Frontal cortex (tissue), 4 donors: ENCODE results near the gene SRRM4. TPM values are rescaled to one million over a fixed set of nuclear protein-coding genes. Genes with fewer than 3 reads are reported as not detected.

Experiments
- DNase-seq, 2 donors: peaks; one replicate each; pipeline ENCODE4 v3.0.0; 2012; ENCODE audit warnings: low spot score in 2 of 2
- FAIRE-seq: peaks from 2 replicates; lab custom pipeline; 2012; peaks lifted over from hg19 to GRCh38; lab: Jason Lieb, UNC
- total RNA-seq: library from RNA; depleted of rRNA; stranded (reverse); fragments of >200 nt; gene quantifications from one replicate; pipeline ENCODE4 v1.2.3, GENCODE V29; 2014
- donor health status: control.
- donor health status: control.
- donor health status: control.

SRRM4 gene
- total RNA-seq, 1 donor from 2014 or later: 5.7 TPM

DNA sequence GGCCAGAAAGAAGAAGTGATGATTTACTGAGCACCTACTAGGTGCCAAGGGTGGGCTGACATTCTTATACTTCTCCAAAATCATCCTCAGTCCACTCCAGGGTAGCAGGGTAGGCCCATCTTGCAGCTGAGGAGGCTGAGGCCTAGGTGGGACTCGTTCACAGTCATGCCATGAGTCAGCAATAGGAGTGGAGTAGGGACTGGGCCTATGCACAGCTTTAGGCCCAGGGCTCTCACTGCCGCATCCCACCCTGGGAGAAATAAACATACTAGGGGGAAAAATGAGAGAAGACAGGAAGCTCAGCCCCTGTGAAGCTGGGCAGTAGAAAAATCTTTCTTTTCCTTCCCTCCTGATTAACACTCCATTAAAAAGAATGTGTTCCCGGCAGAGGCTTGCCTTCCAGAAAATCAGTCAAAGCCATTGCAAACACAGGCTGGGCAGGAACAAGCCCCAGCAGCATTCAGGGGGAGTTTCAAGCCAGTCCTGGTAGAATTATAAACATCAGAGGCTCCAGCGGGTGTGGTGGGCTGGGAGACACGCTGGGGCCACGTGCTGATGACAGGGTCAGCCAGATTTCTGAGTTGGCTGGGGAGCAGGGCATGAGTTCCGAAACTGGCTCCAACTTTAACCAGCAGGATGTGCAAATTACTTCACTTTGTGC lies 199.2 kb downstream of the SRRM4 start:
- DNase-seq (no peak), FAIRE-seq (no peak)

DNA sequence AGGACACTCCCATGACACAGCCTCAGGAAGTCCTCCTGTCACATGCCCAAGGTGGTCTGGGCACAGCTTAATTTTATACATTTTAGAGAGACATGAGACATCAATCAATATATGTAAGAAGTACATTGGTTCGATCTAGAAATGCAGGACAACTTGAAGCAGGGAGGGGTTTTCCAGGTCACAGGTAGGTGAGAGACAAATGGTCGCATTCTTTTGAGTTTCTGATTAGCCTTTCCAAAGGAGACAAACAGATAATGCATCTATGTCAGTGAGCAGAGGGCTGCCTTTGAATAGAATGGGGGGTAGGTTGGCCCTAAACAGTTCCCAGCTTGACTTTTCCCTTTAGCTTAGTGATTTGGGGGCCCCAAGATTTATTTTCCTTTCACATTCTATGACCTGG lies 199.9 kb downstream of the SRRM4 start:
- DNase-seq (no peak), FAIRE-seq (no peak)

- FAIRE-seq (no peak), DNase-seq (no peak)
These were observed 200.6 kb downstream of the SRRM4 start for GRCh38 chr12:119181944-119182343.

GRCh38 chr12:119182701-119183493 lies 201.6 kb downstream of the SRRM4 start:
- DNase-seq (no peak), FAIRE-seq (no peak)

GRCh38 chr12:119183942-119184695 lies 202.8 kb downstream of the SRRM4 start:
- DNase-seq: no peak
- FAIRE-seq: no peak

DNA sequence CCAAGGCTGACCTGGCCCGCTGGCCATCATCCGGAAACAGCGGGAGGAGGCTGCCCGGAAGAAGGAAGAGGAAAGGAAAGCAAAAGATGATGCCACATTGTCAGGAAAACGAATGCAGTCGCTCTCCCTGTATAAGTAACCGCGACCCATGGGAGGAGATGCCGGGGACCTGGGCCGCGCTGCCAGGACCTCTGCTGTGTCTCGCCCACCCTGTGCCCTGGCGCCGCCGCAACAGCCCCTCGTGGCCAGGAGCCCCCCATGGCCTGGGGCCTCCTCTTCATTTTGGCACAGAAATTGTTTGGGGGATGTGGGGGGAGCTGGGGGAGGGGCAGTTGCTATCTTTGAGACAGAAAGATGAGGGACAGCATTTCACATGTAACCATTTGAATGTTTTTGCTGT lies 213.9 kb downstream of the SRRM4 start:
- FAIRE-seq (no peak), DNase-seq (no peak)

DNA sequence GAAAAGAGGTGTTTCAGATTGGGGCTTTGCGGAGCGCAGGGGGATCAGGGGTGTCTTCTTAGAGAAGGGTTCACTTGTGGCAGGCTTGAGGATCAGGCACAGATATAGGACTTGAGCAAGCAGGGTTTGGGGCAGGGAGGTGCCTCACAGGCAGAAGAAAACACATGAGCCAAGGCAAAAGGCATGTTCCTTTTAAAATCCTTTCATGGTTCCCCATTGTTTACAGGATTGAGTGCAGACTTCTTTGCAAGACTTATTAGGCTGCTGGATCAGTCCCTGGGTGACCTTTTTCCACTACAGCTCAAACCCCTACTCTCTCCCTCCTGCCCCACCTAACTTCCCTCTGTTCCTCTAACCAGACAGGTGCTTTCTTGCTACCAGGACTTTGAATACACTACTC lies 217.1 kb downstream of the SRRM4 start:
- FAIRE-seq (no peak), DNase-seq (no peak)

GRCh38 chr12:119200601-119201000 lies 219.3 kb downstream of the SRRM4 start:
- no peak for DNase-seq
- FAIRE-seq: no peak

- no peak for DNase-seq
- no peak for FAIRE-seq
These were observed 220.6 kb downstream of the SRRM4 start for GRCh38 chr12:119201789-119202543.

GRCh38 chr12:119202544-119202943 lies 221.2 kb downstream of the SRRM4 start:
- no peak for FAIRE-seq

GRCh38 chr12:119204131-119204530 lies 222.8 kb downstream of the SRRM4 start:
- DNase-seq (no peak), FAIRE-seq (no peak)

More at GRCh38 chr12:119202544-119202943, 221.2 kb downstream of the SRRM4 start:
- no peak for DNase-seq

DNA sequence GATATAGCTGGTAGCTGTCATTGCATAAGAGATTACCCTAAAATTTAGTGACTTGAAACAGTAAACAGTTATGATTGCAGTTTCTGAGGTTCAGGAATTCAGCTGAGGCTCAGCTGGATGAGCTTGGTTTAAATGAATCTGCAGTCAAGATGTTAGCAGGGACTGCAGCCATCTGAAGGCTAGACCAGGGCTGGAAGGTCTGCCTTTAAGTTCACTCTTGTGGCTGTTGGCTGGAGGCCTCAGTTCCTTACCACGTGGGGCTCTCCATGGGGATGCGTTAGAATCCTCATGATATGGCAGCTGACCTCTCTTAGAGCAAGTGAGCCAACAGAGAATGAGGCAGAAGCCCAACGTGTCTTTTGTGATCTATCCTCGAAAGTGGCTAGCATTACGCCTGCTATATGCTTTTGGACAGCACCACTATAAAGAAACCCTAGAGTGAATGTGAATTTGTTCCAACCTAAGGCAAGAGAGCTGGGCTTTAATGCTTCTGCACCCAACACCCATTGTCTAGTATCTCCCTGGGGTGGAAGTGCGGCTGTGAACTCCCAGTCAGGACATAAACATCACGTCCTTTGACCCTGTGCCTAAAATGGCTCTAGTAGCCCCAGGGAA lies 223.4 kb downstream of the SRRM4 start:
- FAIRE-seq: no peak
- DNase-seq: no peak

DNA sequence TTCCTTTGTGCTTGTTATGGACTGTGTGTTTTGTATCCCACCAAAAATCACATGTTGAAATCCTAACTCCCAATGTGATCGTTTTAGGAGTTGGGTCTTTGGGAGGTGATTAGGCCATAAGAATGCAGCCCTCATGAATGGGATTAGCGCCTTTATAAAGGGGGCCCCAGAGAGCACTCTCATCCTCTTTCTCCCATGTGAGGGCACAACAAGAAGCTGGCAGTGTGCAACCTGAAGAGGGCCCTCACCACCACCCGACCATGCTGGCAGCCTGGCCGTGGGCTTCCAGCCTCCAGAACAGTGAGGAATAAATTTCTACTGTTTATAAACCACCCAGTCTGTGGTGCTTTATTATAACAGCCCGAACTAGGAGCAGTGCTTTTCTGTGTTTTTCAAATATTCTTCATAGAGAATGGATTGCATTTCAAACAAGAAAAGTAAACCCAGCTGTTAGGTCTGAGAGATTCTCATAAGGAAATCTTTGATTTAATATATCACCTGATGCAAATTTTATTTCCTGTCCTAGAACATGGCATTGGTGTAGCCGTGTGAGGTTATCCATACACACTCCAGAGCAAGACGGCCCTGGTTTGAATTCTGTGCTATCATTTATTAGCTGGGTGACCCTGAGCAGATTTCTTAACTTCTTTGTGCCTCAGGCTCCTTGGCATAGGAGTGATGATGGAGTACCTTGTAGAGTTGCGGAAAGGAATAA lies 225.2 kb downstream of the SRRM4 start:
- no peak for FAIRE-seq
- DNase-seq: no peak

DNA sequence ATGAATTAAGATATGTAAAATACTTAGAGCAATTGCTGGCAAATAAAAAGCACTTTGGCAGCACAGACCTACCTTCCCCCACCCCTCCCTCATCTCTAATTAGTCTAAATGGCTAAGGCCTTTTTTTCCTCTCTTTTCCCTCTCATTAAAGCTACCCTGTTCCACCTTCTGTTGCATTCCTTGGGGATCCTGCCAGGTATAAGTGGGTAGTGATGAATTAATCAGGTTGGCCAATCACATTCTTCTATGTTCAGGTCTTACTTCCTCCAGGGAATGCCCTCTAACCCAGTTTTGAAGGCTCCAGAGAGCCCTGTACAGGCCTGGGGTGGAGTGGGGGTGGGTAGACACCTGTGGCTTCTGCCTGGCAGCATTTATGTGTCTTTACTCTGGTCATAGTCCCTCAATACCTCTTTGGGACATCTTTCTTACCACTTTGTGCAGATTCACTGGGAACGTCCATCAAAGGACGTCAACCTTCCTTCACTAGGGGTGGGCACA lies 225.8 kb downstream of the SRRM4 start:
- no peak for DNase-seq
- no peak for FAIRE-seq

GRCh38 chr12:119208626-119209061 lies 227.3 kb downstream of the SRRM4 start:
- no peak for FAIRE-seq
- DNase-seq: no peak

- DNase-seq (no peak), FAIRE-seq (no peak)
These were observed 230.5 kb downstream of the SRRM4 start for GRCh38 chr12:119211884-119212283.
